ENCODE data around the gene ITSN1. TPM values are rescaled to one million over a fixed set of nuclear protein-coding genes. Genes with fewer than 3 reads are reported as not detected.
"Not testable (repeated sequence)": the region's sequence is repeated elsewhere in the genome, so short reads cannot be mapped to it uniquely, and the experiment has no call there.

The ITSN1 gene
- total RNA-seq, 3 donors from 2014 or later (not counting 1 experiment from before 2014, with no cell fraction given): 1.5 to 5.1 (median 2.7) TPM

- Mint-ChIP-seq H3K9me3 (no peaks in the 10 kb centered on the region), H3K36me3 (no peaks in the 10 kb centered on the region), H3K27ac (no peak overlapping the region), H3K27me3 (ENCODE audit: low read depth in 2 of 2) (no peaks in the 10 kb centered on the region), H3K4me1 (peaks cover 6 to 7% of the 10 kb centered on the region in 2 donors), H3K4me3 (no peak overlapping the region)
- TF ChIP-seq, protein P1, sequence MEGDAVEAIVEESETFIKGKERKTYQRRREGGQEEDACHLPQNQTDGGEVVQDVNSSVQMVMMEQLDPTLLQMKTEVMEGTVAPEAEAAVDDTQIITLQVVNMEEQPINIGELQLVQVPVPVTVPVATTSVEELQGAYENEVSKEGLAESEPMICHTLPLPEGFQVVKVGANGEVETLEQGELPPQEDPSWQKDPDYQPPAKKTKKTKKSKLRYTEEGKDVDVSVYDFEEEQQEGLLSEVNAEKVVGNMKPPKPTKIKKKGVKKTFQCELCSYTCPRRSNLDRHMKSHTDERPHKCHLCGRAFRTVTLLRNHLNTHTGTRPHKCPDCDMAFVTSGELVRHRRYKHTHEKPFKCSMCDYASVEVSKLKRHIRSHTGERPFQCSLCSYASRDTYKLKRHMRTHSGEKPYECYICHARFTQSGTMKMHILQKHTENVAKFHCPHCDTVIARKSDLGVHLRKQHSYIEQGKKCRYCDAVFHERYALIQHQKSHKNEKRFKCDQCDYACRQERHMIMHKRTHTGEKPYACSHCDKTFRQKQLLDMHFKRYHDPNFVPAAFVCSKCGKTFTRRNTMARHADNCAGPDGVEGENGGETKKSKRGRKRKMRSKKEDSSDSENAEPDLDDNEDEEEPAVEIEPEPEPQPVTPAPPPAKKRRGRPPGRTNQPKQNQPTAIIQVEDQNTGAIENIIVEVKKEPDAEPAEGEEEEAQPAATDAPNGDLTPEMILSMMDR (IDR thresholded peaks at IDR 0.05): no peak
- Histone ChIP-seq H3K9me3 (ENCODE audit: control insufficient read depth, insufficient read depth, low read length) (no peaks in the 10 kb centered on the region), H3K27ac (ENCODE audit: low read length) (no peak overlapping the region), H3K4me1 (ENCODE audit: control insufficient read depth, insufficient read depth, low read length) (peaks cover under 1% of the 10 kb centered on the region), H3K4me3 (ENCODE audit: low read length) (no peak overlapping the region), H3K36me3 (ENCODE audit: control insufficient read depth, insufficient read depth, low read length) (no peaks in the 10 kb centered on the region), H3K27me3 (ENCODE audit: control insufficient read depth, insufficient read depth, low read length) (no peaks in the 10 kb centered on the region)
- intact Hi-C loops (cut with micrococcal nuclease): no loop called here
- ATAC-seq (no peak), DNase-seq (no peak)
- 100% methylated on average over 1 of the region's 2 CpGs for WGBS (ENCODE audit: insufficient coverage)
These were observed 66.6 kb downstream of the ITSN1 start for GRCh38 chr21:33708874-33709273.

DNA sequence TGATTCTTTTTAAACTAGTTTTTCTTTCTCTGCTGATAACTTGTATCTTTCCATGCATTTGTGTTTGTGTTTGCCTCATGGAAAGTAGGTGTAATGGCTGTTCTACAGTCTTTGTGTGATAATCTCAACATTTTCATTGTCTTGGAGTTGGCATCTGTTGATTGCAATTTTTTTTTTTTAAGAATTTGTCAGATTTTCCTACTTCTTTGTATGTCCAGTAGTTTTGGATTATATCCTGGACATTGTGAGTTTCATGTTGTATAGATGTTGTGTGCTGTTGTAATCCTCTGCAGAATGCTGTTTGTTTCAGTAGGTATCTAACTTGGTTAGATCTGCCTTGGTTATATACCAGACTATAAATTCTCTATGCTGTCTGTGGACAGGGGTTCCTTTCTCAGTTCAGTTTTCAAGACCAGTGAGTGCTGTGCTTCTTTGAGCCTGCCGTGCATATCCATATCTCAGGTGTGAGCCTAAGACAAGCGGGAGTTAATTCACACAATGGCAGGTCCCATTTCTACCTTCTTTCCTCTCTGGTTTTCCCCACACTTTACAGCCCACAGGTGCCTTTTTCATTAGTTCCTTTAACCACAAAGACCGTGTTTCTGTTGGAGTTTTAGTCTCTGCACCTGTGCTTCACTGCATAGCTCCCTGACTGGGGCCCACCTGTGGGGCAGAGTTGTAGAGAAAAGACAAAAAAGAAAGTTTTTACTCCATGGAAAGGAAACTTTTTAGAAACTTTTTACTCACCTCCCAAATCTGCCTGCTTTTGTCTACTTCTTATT, 69.9 kb downstream of the ITSN1 start:
- Histone ChIP-seq H3K27ac (ENCODE audit: low read length) (no peak overlapping the region), H3K27me3 (ENCODE audit: control insufficient read depth, insufficient read depth, low read length) (no peaks in the 10 kb centered on the region), H3K4me3 (ENCODE audit: low read length) (no peak overlapping the region), H3K4me1 (ENCODE audit: control insufficient read depth, insufficient read depth, low read length) (no peaks in the 10 kb centered on the region), H3K9me3 (ENCODE audit: control insufficient read depth, insufficient read depth, low read length) (no peaks in the 10 kb centered on the region), H3K36me3 (ENCODE audit: control insufficient read depth, insufficient read depth, low read length) (no peaks in the 10 kb centered on the region)
- no peak overlapping the region for H3K27ac Mint-ChIP-seq
- peaks cover 0 to 3% of the 10 kb centered on the region in 2 donors for H3K27me3 Mint-ChIP-seq (ENCODE audit: low read depth in 2 of 2)
- ATAC-seq (no peak), DNase-seq (no peak)
- H3K9me3 Mint-ChIP-seq: no peaks in the 10 kb centered on the region
- TF ChIP-seq, protein P1 (IDR thresholded peaks at IDR 0.05): no peak
- H3K4me1 Mint-ChIP-seq: no peaks in the 10 kb centered on the region
- intact Hi-C loops (cut with micrococcal nuclease): no loop called here
- H3K36me3 Mint-ChIP-seq: no peaks in the 10 kb centered on the region
- WGBS (ENCODE audit: insufficient coverage): 71% methylated on average over 2 of the region's 3 CpGs
- H3K4me3 Mint-ChIP-seq: no peak overlapping the region

DNA sequence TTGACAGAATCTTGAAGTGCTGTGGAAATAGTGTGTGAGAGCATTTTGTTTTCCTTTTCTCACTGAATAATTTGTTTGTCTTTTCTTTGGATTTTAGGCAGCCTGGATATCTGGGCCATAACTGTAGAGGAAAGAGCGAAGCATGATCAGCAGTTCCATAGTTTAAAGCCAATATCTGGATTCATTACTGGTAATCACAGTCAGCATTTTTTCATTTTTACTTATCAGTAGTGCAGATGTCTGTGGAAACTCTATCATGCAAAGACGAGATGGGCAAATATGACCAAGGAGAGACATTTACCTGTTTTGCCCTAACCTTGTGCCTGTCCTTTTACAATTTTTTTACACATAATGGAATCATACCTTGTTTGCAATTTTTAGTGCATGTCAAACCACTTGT, 78.8 kb downstream of the ITSN1 start:
- no peaks in the 10 kb centered on the region for H3K36me3 Mint-ChIP-seq
- H3K4me3 Mint-ChIP-seq: no peak overlapping the region
- no peak for ATAC-seq
- H3K9me3 Mint-ChIP-seq: no peaks in the 10 kb centered on the region
- no peak overlapping the region for H3K27ac Mint-ChIP-seq
- H3K36me3 ChIP-seq (ENCODE audit: control insufficient read depth, insufficient read depth, low read length): no peaks in the 10 kb centered on the region
- no peak overlapping the region for H3K27ac ChIP-seq (ENCODE audit: low read length)
- DNase-seq: no peak
- intact Hi-C loops (cut with micrococcal nuclease): no loop called here
- 86% methylated on average over 2 of the region's 2 CpGs for WGBS (ENCODE audit: insufficient coverage)
- no peaks in the 10 kb centered on the region for H3K9me3 ChIP-seq (ENCODE audit: control insufficient read depth, insufficient read depth, low read length)
- no peaks in the 10 kb centered on the region for H3K4me1 ChIP-seq (ENCODE audit: control insufficient read depth, insufficient read depth, low read length)
- TF ChIP-seq, protein P1 (IDR thresholded peaks at IDR 0.05): no peak
- H3K27me3 Mint-ChIP-seq (ENCODE audit: low read depth in 2 of 2): no peaks in the 10 kb centered on the region
- no peak overlapping the region for H3K4me3 ChIP-seq (ENCODE audit: low read length)
- no peaks in the 10 kb centered on the region for H3K27me3 ChIP-seq (ENCODE audit: control insufficient read depth, insufficient read depth, low read length)
- no peaks in the 10 kb centered on the region for H3K4me1 Mint-ChIP-seq

DNA sequence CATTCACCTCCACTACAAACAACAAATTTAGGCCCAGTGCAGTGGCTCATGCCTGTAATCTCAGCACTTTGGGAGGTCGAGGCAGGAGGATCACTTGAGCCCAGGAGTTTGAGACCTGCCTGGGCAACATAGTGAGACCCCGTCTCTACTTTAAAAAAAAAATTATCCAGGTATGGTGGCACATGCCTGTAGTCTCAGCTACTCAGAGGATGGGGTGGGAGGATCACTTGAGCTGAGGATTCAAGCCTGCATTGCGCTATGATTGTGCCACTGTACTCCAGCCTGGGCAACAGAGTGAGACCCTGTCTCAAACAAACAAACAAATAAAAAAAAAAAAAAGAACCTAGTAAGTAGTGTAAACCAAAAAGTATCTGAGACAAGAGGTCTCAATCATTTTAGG, 86.8 kb downstream of the ITSN1 start:
- intact Hi-C loops (cut with micrococcal nuclease); ATAC-seq: not testable (repeated sequence)
- 76% methylated on average over 2 of the region's 3 CpGs for WGBS (ENCODE audit: insufficient coverage)

More for the DNA sequence above, 86.8 kb downstream of the ITSN1 start:
- H3K27me3 Mint-ChIP-seq (ENCODE audit: low read depth in 2 of 2); H3K36me3 ChIP-seq (ENCODE audit: control insufficient read depth, insufficient read depth, low read length); H3K27ac Mint-ChIP-seq; H3K4me3 ChIP-seq (ENCODE audit: low read length); DNase-seq; H3K9me3 ChIP-seq (ENCODE audit: control insufficient read depth, insufficient read depth, low read length); H3K4me3 Mint-ChIP-seq; H3K9me3 Mint-ChIP-seq; H3K4me1 Mint-ChIP-seq; H3K4me1 ChIP-seq (ENCODE audit: control insufficient read depth, insufficient read depth, low read length); H3K36me3 Mint-ChIP-seq; H3K27ac ChIP-seq (ENCODE audit: low read length); H3K27me3 ChIP-seq (ENCODE audit: control insufficient read depth, insufficient read depth, low read length): not testable (repeated sequence)
